Measurements from ENCODE around the gene PTPN11. TPM values are rescaled to one million over a fixed set of nuclear protein-coding genes. Genes with fewer than 3 reads are reported as not detected.
"Not testable (repeated sequence)": the region's sequence is repeated elsewhere in the genome, so short reads cannot be mapped to it uniquely, and the experiment has no call there.

PTPN11 gene
- total RNA-seq, 2 donors from 2014 or later, result 81.5 to 82.3 TPM

- H3K27me3 ChIP-seq, result no peaks in the 10 kb centered on the region
- H3K27ac ChIP-seq, result no peak overlapping the region
- intact Hi-C loops (cut with DNase I), result no loop called here
- TF ChIP-seq CTCF (IDR thresholded peaks at IDR 0.05), result no peak
- DNase-seq, result no peak
- H3K36me3 ChIP-seq, result no peaks in the 10 kb centered on the region
- no peaks in the 10 kb centered on the region for H3K4me1 ChIP-seq
- no peak overlapping the region for H3K9ac ChIP-seq (ENCODE audit: low read depth in 2 of 2, low read length in 2 of 2)
- H3K9me3 ChIP-seq, result no peaks in the 10 kb centered on the region
- no peak overlapping the region for H3K4me3 ChIP-seq
These were observed 27.4 kb downstream of the PTPN11 start for GRCh38 chr12:112446008-112446725.

GRCh38 chr12:112447106-112447505, 28.4 kb downstream of the PTPN11 start:
- no peaks in the 10 kb centered on the region for H3K36me3 ChIP-seq
- no peak for TF ChIP-seq CTCF (IDR thresholded peaks at IDR 0.05)

GRCh38 chr12:112448165-112448564, 29.4 kb downstream of the PTPN11 start:
- H3K9ac ChIP-seq (ENCODE audit: low read depth in 2 of 2, low read length in 2 of 2); DNase-seq; H3K4me3 ChIP-seq; H3K36me3 ChIP-seq; H3K27ac ChIP-seq; intact Hi-C loops (cut with DNase I); H3K9me3 ChIP-seq; H3K4me1 ChIP-seq; H3K27me3 ChIP-seq: not testable (repeated sequence)

More at GRCh38 chr12:112447106-112447505, 28.4 kb downstream of the PTPN11 start:
- Histone ChIP-seq H3K27me3 (no peaks in the 10 kb centered on the region), H3K9ac (ENCODE audit: low read depth in 2 of 2, low read length in 2 of 2) (no peak overlapping the region), H3K4me1 (no peaks in the 10 kb centered on the region), H3K9me3 (no peaks in the 10 kb centered on the region), H3K27ac (no peak overlapping the region), H3K4me3 (no peak overlapping the region)
- intact Hi-C loops (cut with DNase I), result no loop called here
- DNase-seq, result no peak

GRCh38 chr12:112450725-112451124, 32.0 kb downstream of the PTPN11 start:
- H3K27ac ChIP-seq, result no peak overlapping the region
- H3K9ac ChIP-seq (ENCODE audit: low read depth in 2 of 2, low read length in 2 of 2), result no peak overlapping the region
- no peak overlapping the region for H3K4me3 ChIP-seq
- H3K9me3 ChIP-seq, result no peaks in the 10 kb centered on the region
- no peaks in the 10 kb centered on the region for H3K27me3 ChIP-seq
- H3K4me1 ChIP-seq, result no peaks in the 10 kb centered on the region
- DNase-seq, result no peak
- TF ChIP-seq CTCF (IDR thresholded peaks at IDR 0.05), result no peak
- H3K36me3 ChIP-seq, result peaks cover 10% of the 10 kb centered on the region
- intact Hi-C loops (cut with DNase I), result no loop called here

- Histone ChIP-seq H3K4me1 (no peaks in the 10 kb centered on the region), H3K27ac (no peak overlapping the region), H3K4me3 (no peak overlapping the region), H3K36me3 (peaks cover 10% of the 10 kb centered on the region), H3K9ac (ENCODE audit: low read depth in 2 of 2, low read length in 2 of 2) (no peak overlapping the region), H3K9me3 (no peaks in the 10 kb centered on the region), H3K27me3 (no peaks in the 10 kb centered on the region)
- intact Hi-C loops (cut with DNase I), result no loop called here
- DNase-seq, result no peak
- no peak for TF ChIP-seq CTCF (IDR thresholded peaks at IDR 0.05)
These were observed 37.3 kb downstream of the PTPN11 start for GRCh38 chr12:112456029-112456428.

- H3K4me3 ChIP-seq; H3K9ac ChIP-seq (ENCODE audit: low read depth in 2 of 2, low read length in 2 of 2); H3K27me3 ChIP-seq; intact Hi-C loops (cut with DNase I); DNase-seq; H3K27ac ChIP-seq; H3K36me3 ChIP-seq; H3K4me1 ChIP-seq; H3K9me3 ChIP-seq: not testable (repeated sequence)
These were observed 38.4 kb downstream of the PTPN11 start for GRCh38 chr12:112457142-112457541.

Measured in colonic mucosa (tissue), 4 donors.